MM.1S (cell line): Measurements from ENCODE around the gene OPRM1.

Experiments
- EZH2 ChIP-seq: fragments of 300-600 bp; sonication (generic); optimal IDR thresholded peaks from 2 replicates; pipeline ENCODE3; 2017; ENCODE audit warnings: low read depth, mild to moderate bottlenecking, antibody characterized with exemption, low read length, mixed read lengths
- EZH2phosphoT487 ChIP-seq: fragments of 300-600 bp; sonication (generic); IDR thresholded peaks from 2 replicates; pipeline ENCODE4 v1.6.1; 2018; ENCODE audit warnings: antibody characterized with exemption, low read length
- TF ChIP-seq, protein P1 (sequence below): fragments of 300-600 bp; sonication (generic); IDR thresholded peaks from 2 replicates; pipeline ENCODE4 v1.5.1; 2016; ENCODE audit warnings: antibody characterized with exemption, low read length, mixed read lengths

DNA sequence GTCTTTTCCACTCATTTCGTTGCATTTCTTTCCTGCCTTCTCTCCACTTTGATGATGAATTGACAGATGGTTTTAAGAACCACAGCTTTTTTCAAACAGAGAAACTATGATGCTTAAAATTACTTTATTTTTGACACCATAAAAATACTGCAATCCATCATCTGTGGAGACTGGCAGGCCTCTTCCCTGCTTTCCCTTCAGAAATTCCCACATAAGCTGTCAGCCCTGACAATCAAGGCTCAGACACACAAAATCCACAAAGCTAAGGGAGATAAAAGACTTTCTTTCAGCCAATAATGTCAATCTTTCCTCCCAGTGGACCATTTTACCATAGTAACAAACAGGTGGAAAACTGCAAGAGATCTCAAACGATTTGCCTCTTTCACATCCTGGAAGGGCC is 235.1 kb downstream of the OPRM1 start:
- TF ChIP-seq, protein P1, sequence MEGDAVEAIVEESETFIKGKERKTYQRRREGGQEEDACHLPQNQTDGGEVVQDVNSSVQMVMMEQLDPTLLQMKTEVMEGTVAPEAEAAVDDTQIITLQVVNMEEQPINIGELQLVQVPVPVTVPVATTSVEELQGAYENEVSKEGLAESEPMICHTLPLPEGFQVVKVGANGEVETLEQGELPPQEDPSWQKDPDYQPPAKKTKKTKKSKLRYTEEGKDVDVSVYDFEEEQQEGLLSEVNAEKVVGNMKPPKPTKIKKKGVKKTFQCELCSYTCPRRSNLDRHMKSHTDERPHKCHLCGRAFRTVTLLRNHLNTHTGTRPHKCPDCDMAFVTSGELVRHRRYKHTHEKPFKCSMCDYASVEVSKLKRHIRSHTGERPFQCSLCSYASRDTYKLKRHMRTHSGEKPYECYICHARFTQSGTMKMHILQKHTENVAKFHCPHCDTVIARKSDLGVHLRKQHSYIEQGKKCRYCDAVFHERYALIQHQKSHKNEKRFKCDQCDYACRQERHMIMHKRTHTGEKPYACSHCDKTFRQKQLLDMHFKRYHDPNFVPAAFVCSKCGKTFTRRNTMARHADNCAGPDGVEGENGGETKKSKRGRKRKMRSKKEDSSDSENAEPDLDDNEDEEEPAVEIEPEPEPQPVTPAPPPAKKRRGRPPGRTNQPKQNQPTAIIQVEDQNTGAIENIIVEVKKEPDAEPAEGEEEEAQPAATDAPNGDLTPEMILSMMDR = no peak
- TF ChIP-seq EZH2 (no peak), EZH2phosphoT487 (no peak)
